Fibroblast of skin of back (primary cell): ENCODE results near the gene OOEP. TPM values are rescaled to one million over a fixed set of nuclear protein-coding genes. Genes with fewer than 3 reads are reported as not detected.
"Not testable (repeated sequence)": the region's sequence is repeated elsewhere in the genome, so short reads cannot be mapped to it uniquely, and the experiment has no call there.

ENCODE experiments used
- DNase-seq: peaks from one replicate; pipeline ENCODE4 v3.0.0-alpha.2; 2013
- polyA plus RNA-seq, 2 experiments: library from polyadenylated mRNA; unstranded; fragments of 120-200 nt; gene quantifications; one replicate each; pipeline ENCODE4 v1.2.1, GENCODE V29; 2013; ENCODE audit not compliant: insufficient read length in 2 of 2

The OOEP gene
- not detected for polyA plus RNA-seq (2013, experiment 1 of 2; ENCODE audit: insufficient read length)
- not detected for polyA plus RNA-seq (2013, experiment 2 of 2; ENCODE audit: insufficient read length)

GRCh38 chr6:73369563-73369962 is at the start of gene OOEP:
Gene OOEP, minus strand, starts transcription at chr6:73369897. Its CDS starts 105 bp downstream, at chr6:73369792.
- no peak for DNase-seq

- DNase-seq: peak; percentile 28
These were observed 48.5 kb upstream of the OOEP start for GRCh38 chr6:73418081-73418741.

DNA sequence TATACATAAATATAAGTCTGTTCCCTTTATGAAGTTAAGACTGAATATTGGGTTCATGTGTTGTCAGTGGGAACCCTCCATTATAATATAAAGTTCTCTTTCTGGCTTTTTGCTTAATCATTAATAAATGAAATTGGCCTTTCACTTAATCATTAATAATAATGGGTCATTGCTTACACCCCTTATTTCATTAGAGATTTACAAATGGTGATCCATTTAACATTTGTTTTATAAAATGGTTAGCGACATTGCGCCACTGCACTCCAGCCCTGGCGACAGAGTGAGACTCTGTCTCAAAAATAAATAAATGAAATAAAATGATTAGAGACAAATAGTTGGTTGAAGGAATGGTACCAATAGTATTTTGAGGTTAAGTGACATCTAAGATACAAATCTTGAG is 43.4 kb upstream of the OOEP start:
- no peak for DNase-seq

GRCh38 chr6:73409395-73409794 is 39.7 kb upstream of the OOEP start:
- no peak for DNase-seq

DNA sequence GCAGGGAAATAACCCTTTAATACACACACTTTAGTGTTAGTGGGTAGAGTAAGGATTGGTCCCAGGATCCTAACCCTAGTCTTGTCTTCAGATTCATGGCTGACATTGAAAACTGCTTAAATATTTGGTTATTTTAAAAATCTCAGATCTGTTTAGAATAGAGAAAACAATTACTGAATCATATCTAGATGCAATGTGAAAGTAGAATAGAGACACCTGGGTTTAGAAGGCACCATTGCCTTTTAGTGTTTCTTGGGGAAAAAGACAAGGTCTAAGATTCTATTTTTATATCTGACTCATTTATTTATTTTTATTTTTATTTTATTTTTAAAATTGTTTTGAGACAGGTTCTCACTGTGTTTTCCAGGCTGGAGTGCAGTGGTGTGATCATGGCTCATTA is 31.0 kb upstream of the OOEP start:
- no peak for DNase-seq

GRCh38 chr6:73395875-73396274 is 26.2 kb upstream of the OOEP start:
- no peak for DNase-seq

DNA sequence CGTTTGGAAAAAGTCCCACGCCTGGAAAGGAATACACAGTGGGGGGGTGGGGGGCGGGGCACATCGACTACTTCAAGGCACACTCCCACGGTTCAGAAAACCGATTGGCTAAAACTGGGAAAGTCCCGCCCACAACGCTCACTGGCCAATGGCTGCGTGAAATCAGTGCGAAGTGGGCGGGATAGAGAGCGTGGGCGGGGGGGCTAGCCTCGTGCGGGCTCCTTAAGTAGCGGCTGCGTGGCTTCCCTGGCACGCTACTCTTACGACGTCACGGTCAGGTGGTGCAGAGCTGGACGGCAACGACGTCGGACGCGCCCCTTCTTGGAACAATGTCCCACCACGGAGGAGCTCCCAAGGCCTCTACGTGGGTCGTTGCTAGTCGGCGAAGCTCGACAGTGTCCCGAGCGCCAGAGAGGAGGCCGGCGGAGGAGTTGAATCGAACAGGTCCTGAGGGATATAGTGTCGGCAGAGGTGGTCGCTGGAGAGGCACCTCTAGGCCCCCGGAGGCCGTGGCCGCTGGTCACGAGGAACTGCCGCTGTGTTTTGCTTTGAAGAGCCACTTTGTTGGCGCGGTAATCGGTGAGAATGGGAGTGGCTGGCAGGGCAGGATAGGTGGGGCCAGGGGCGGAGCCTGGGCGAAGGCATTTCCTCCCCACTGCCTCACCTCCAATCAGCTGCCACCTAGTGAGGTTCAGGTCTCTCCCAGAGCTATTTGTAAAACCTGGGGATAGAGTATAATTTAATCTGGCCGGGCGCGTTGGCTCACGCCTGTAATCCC is 25.1 kb upstream of the OOEP start, which contains the start of gene DDX43:
Gene DDX43, plus strand, starts transcription at position 252 of the 778 bp plus-strand sequence. Its CDS starts 78 bp downstream, at position 330.
- peak; percentile 20 for DNase-seq

- no peak for DNase-seq
These were observed 23.6 kb upstream of the OOEP start for GRCh38 chr6:73393278-73393677.

GRCh38 chr6:73392188-73392587 is 22.5 kb upstream of the OOEP start:
- not testable (repeated sequence) for DNase-seq

GRCh38 chr6:73391675-73392074 is 22.0 kb upstream of the OOEP start:
- no peak for DNase-seq

GRCh38 chr6:73389854-73390253 is 20.2 kb upstream of the OOEP start:
- no peak for DNase-seq

GRCh38 chr6:73388800-73389512 is 19.3 kb upstream of the OOEP start:
- peak; percentile 61 for DNase-seq

GRCh38 chr6:73388433-73388799 is 18.7 kb upstream of the OOEP start:
- no peak for DNase-seq

DNA sequence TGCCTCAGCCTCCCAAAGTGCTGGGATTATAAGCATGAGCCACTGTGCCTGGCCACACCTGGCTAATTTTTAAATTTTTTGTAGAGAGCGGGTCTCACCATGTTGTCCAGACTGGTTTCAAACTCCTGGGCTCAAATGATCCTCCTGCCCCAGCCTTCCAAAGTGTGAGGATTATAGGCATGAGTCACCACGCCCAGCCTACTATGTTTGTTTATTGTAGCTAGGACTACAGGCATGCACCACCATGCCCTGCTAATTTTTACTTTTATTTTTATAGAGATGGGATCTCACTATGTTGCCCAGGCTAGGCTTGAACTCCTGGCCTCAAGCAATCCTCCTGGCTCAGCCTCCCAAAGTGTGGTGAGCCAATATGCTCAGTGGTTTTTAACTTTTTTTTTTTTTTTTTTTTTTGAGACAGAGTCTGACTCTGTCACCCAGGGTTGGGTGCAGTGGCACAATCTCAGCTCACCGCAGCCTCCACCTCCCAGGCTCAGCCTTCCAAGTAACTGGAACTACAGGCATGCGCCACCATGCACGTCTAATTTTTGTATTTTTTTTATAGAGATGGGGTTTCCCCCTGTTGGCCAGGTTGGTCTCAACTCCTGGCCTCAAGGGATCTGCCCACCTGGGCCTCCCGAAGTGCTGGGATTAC is 12.9 kb upstream of the OOEP start:
- DNase-seq: peak; percentile 37

- DNase-seq: not testable (repeated sequence)
These were observed 11.8 kb upstream of the OOEP start for GRCh38 chr6:73381531-73381930.

DNA sequence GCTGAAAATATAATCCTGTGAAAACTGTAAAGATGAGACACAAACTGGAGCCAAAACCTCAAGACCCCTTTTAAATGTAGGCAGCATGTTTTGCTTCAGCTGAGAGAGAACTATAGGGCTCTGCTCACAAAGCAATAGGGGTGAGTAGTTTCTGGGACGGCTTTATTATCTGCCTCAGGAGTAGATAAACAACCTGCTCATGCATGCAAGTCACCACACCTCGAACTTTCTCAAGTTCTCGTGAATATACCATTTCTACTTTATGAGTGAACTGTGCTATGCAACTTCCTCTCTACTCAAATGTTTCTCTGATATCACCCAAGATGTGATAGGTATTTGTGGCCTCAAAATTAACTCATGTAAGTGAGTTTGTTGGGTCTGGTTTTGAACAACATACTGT is 7.5 kb upstream of the OOEP start:
- DNase-seq: no peak

DNA sequence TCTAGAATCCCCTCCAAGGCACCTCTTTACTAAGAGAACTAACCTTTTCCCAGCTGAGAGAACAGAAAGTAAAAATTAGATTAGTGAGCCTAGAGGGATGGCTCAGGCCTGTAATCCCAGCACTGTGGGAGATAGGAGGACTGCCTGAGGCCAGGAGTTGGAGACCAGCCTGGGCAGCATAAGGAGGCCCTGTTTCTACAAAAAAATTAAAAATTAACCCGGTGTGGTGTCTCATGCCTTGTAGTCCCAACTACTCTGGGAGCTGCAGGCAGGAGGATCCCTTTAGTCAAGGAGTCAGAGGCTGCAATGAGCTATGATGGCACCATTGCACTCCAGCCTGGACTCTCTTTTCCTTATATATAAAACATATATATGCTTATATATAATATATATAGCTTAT is 5.5 kb upstream of the OOEP start:
- DNase-seq: no peak

GRCh38 chr6:73372516-73372915 is 2.8 kb upstream of the OOEP start:
- no peak for DNase-seq

- no peak for DNase-seq
These were observed 2.3 kb upstream of the OOEP start for GRCh38 chr6:73371984-73372383.

GRCh38 chr6:73369157-73369556 is 540 bp downstream of the OOEP start:
- no peak for DNase-seq

- DNase-seq: no peak
These were observed 1.0 kb downstream of the OOEP start for GRCh38 chr6:73368675-73369074.

- DNase-seq: no peak
These were observed 1.8 kb downstream of the OOEP start for GRCh38 chr6:73367761-73368355.
